Amniotic epithelial cell (primary cell): ENCODE measurements around the gene COL3A1.

ENCODE experiments used
- DNase-seq: peaks from one replicate; pipeline ENCODE4 v3.0.0-alpha.2; 2010; ENCODE audit warnings: low read depth

Gene COL3A1

GRCh38 chr2:189015359-189015758 lies 41.2 kb downstream of the COL3A1 start:
- DNase-seq: peak; percentile 56

- DNase-seq: peak; percentile 58
These were observed 42.2 kb downstream of the COL3A1 start for GRCh38 chr2:189016311-189016861.

- DNase-seq: peak; percentile 50
These were observed 44.5 kb downstream of the COL3A1 start for GRCh38 chr2:189018631-189019030.

GRCh38 chr2:189020179-189020578 lies 46.0 kb downstream of the COL3A1 start:
- DNase-seq: peak; percentile 33

GRCh38 chr2:189022053-189022481 lies 47.9 kb downstream of the COL3A1 start:
- peak; percentile 99 for DNase-seq

- DNase-seq: peak; percentile 45
These were observed 48.3 kb downstream of the COL3A1 start for GRCh38 chr2:189022492-189022891.

- peak; percentile 40 for DNase-seq
These were observed 50.9 kb downstream of the COL3A1 start for GRCh38 chr2:189024901-189025618.

- no peak for DNase-seq
These were observed 63.3 kb downstream of the COL3A1 start for GRCh38 chr2:189037518-189037917.

- DNase-seq: no peak
These were observed 71.7 kb downstream of the COL3A1 start for GRCh38 chr2:189045836-189046235.

GRCh38 chr2:189046320-189046719 lies 72.1 kb downstream of the COL3A1 start:
- DNase-seq: no peak

- no peak for DNase-seq
These were observed 73.2 kb downstream of the COL3A1 start for GRCh38 chr2:189047171-189047888.

GRCh38 chr2:189048189-189048588 lies 74.0 kb downstream of the COL3A1 start:
- DNase-seq: no peak

GRCh38 chr2:189049709-189050164 lies 75.6 kb downstream of the COL3A1 start:
- DNase-seq: peak; percentile 38

- no peak for DNase-seq
These were observed 76.1 kb downstream of the COL3A1 start for GRCh38 chr2:189050165-189050712.

- no peak for DNase-seq
These were observed 82.3 kb downstream of the COL3A1 start for GRCh38 chr2:189056200-189057106.

- DNase-seq: no peak
These were observed 83.1 kb downstream of the COL3A1 start for GRCh38 chr2:189057316-189057715.

GRCh38 chr2:189060096-189060642 lies 86.0 kb downstream of the COL3A1 start:
- no peak for DNase-seq
